ENCODE results near the gene GALNT8. TPM values are rescaled to one million over a fixed set of nuclear protein-coding genes. Genes with fewer than 3 reads are reported as not detected.

Gene GALNT8
- total RNA-seq, 1 experiment from 2014 or later: 8.8 TPM

- Mint-ChIP-seq H3K27me3 (ENCODE audit: low read depth) (peaks cover 60% of the 10 kb centered on the region), H3K9me3 (no peaks in the 10 kb centered on the region), H3K4me3 (peak overlapping the region; percentile 65), H3K4me1 (peaks cover 13% of the 10 kb centered on the region; the same call in 1 of the 2 replicates), H3K27ac (no peak overlapping the region), H3K36me3 (peaks cover 12% of the 10 kb centered on the region)
- POLR2A ChIA-PET: interaction anchor here (0.6 kb wide), 2 partner anchors 21 to 32 kb away, joined by 3 to 5 read pairs; no protein-coding TSS in a partner anchor
- no peak for TF ChIP-seq ZNF512 (CRISPR knock-in tag; IDR thresholded peaks at IDR 0.05; ENCODE audit: borderline replicate concordance)
- TF ChIP-seq NR3C1 (CRISPR knock-in tag; conservative IDR thresholded peaks at IDR 0.05; ENCODE audit: low read depth): no peak
- peak; percentile 52 for ATAC-seq
- DNase-seq (ENCODE audit: low spot score): peak; percentile 50
- CTCF ChIA-PET: interaction anchor here (0.7 to 1.8 kb wide), 8 partner anchors 46 to 229 kb away, joined by 3 to 9 read pairs (median 3); partner anchors contain the start of genes AKAP3, KCNA1 and NDUFA9
Observed at GRCh38 chr12:4809449-4810218, 89.4 kb downstream of the GALNT8 start.

- ChIA-PET CTCF (interaction anchor here (0.7 to 1.8 kb wide), 6 partner anchors 45 to 229 kb away, joined by 3 to 9 read pairs (median 4); no protein-coding TSS in a partner anchor), POLR2A (interaction anchor here (0.6 kb wide), 1 partner anchor 21 kb away, joined by 5 read pairs; no protein-coding TSS in a partner anchor)
- no peak for TF ChIP-seq ZNF423 (CRISPR knock-in tag; IDR thresholded peaks at IDR 0.05)
- no peak for TF ChIP-seq ATF2 (CRISPR knock-in tag; IDR thresholded peaks at IDR 0.05; ENCODE audit: borderline replicate concordance, low read depth)
- no peak for TF ChIP-seq ETV6 (CRISPR knock-in tag; IDR thresholded peaks at IDR 0.05)
- TF ChIP-seq AFF4 (CRISPR knock-in tag; IDR thresholded peaks at IDR 0.05; ENCODE audit: borderline replicate concordance): no peak
- no peak for TF ChIP-seq TEAD4 (CRISPR knock-in tag; IDR thresholded peaks at IDR 0.05)
- TF ChIP-seq E2F1 (CRISPR knock-in tag; IDR thresholded peaks at IDR 0.05): no peak
- TF ChIP-seq SMAD4 (CRISPR knock-in tag; IDR thresholded peaks at IDR 0.05): no peak
- no peak for TF ChIP-seq MXD4 (CRISPR knock-in tag; IDR thresholded peaks at IDR 0.05; ENCODE audit: borderline replicate concordance)
- TF ChIP-seq ZNF232 (CRISPR knock-in tag; IDR thresholded peaks at IDR 0.05): no peak
- no peak overlapping the region for H3K27ac Mint-ChIP-seq
- DNase-seq (ENCODE audit: low spot score) (no peak), ATAC-seq (peak; percentile 9; the same call in 1 of the 2 replicates)
- peaks cover 12% of the 10 kb centered on the region for H3K36me3 Mint-ChIP-seq
- H3K9me3 Mint-ChIP-seq: no peaks in the 10 kb centered on the region
- H3K27me3 Mint-ChIP-seq (ENCODE audit: low read depth): peaks cover 60% of the 10 kb centered on the region
- peak overlapping the region; percentile 65 for H3K4me3 Mint-ChIP-seq
- peaks cover 13% of the 10 kb centered on the region; the same call in 1 of the 2 replicates for H3K4me1 Mint-ChIP-seq
Observed at GRCh38 chr12:4810219-4810671, 90.0 kb downstream of the GALNT8 start.
